A673 (cell line): ENCODE results near the gene AGAP1.

Experiments used
- CTCF ChIP-seq: fragments of 300-800, 200-600 bp; sonication (generic); conservative IDR thresholded peaks from 2 replicates; pipeline ENCODE4 v1.5.1; 2017; ENCODE audit warnings: low read depth, mild to moderate bottlenecking, antibody characterized with exemption, low read length, moderate library complexity, mixed read lengths
- EZH2 ChIP-seq: fragments of 200-600 bp; sonication (generic); IDR thresholded peaks from 2 replicates; pipeline ENCODE4 v1.6.1; 2017; ENCODE audit warnings: borderline replicate concordance, low read depth, mild to moderate bottlenecking, mixed read lengths, antibody characterized with exemption, low read length; ENCODE audit not compliant: poor library complexity, severe bottlenecking

DNA sequence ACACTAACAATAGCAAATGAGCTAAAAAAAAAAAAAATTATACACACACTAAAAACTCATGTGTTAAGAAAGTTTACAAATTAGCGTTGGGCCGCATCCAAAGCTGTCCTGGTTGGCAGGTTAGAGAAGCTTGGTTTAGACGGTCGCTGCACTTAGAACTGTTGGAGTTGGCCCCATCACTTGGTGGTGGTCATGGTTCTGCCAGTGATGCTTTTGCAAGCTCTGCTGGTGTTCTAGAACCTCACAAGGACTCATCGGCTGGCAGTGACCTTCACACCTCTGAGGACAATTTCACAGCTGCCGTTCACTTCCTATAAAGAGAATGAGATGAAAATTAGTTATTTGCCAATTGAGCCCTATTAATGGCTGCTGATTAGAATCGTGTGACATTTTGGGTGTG, 229.0 kb downstream of the AGAP1 start:
- TF ChIP-seq EZH2 (no peak), CTCF (no peak)
